Neural cell (in vitro differentiated cells): Measurements from ENCODE around the gene KREMEN1. TPM values are rescaled to one million over a fixed set of nuclear protein-coding genes. Genes with fewer than 3 reads are reported as not detected.

ENCODE experiments used
- H2AFZ ChIP-seq: fragments of 200-600, 300-800 bp; sonication (generic), shearing (Covaris generic); 2 replicates; pipeline ENCODE4 v1.6.0; 2014; ENCODE audit warnings: low read depth, mild to moderate bottlenecking, antibody characterized with exemption, low read length, moderate library complexity
- H3F3A ChIP-seq: fragments of 200-600 bp; shearing (Covaris generic); 2 replicates; pipeline ENCODE4 v1.6.1; 2016; ENCODE audit warnings: mild to moderate bottlenecking, moderate library complexity, mixed read lengths, antibody characterized with exemption, low read length; ENCODE audit not compliant: insufficient read depth, poor library complexity, severe bottlenecking
- H3K27ac ChIP-seq: fragments of 200-600, 300-800 bp; sonication (generic), shearing (Covaris generic); 2 replicates; pipeline ENCODE4 v1.5.1; 2014; ENCODE audit warnings: mild to moderate bottlenecking, low read length, moderate library complexity
- H3K27me3 ChIP-seq: fragments of 300-800, 200-600 bp; sonication (generic), shearing (Covaris generic); 2 replicates; pipeline ENCODE4 v1.6.0; 2014; ENCODE audit warnings: mild to moderate bottlenecking, low read depth, low read length, moderate library complexity; ENCODE audit not compliant: insufficient read depth
- H3K36me3 ChIP-seq: fragments of 300-800, 200-600 bp; sonication (generic), shearing (Covaris generic); 2 replicates; pipeline ENCODE4 v1.5.1; 2014; ENCODE audit warnings: mild to moderate bottlenecking, antibody characterized with exemption, low read length, moderate library complexity; ENCODE audit not compliant: insufficient read depth
- H3K4me2 ChIP-seq: fragments of 300-800, 200-600 bp; sonication (generic), shearing (Covaris generic); 2 replicates; pipeline ENCODE4 v1.6.0; 2014; ENCODE audit warnings: mild to moderate bottlenecking, low read length
- H3K4me3 ChIP-seq: fragments of 300-800, 200-600 bp; sonication (generic), shearing (Covaris generic); 2 replicates; pipeline ENCODE4 v1.5.1; 2014; ENCODE audit warnings: mild to moderate bottlenecking, low read length, moderate library complexity
- H3K79me2 ChIP-seq: fragments of 200-600 bp; shearing (Covaris generic); replicated peaks from 2 replicates; pipeline ENCODE4 v1.6.0; 2014; ENCODE audit warnings: mild to moderate bottlenecking, low read length, moderate library complexity; ENCODE audit not compliant: insufficient read depth
- H3K9ac ChIP-seq: fragments of 300-800, 200-600 bp; sonication (generic), shearing (Covaris generic); 2 replicates; pipeline ENCODE4 v1.6.1; 2016; ENCODE audit warnings: mild to moderate bottlenecking, low read length, mixed read lengths
- H3K9me2 ChIP-seq: fragments of 200-600 bp; shearing (Covaris generic); 2 replicates; pipeline ENCODE4 v1.6.1; 2016; ENCODE audit warnings: mild to moderate bottlenecking, low read length, mixed read lengths; ENCODE audit not compliant: insufficient read depth
- H3K9me3 ChIP-seq: fragments of 200-600, 300-800 bp; sonication (generic), shearing (Covaris generic); 2 replicates; pipeline ENCODE4 v1.6.1; 2016; ENCODE audit warnings: mild to moderate bottlenecking, mixed run types, low read length, moderate library complexity, mixed read lengths
- H4K20me1 ChIP-seq: fragments of 200-600 bp; shearing (Covaris generic); 2 replicates; pipeline ENCODE4 v1.6.1; 2016; ENCODE audit warnings: mild to moderate bottlenecking, mixed run types; ENCODE audit not compliant: insufficient read depth
- EP300 ChIP-seq: fragments of 450-650 bp; conservative IDR thresholded peaks from 2 replicates; pipeline ENCODE4 v1.6.1; 2014; ENCODE audit warnings: antibody characterized with exemption, mild to moderate bottlenecking, moderate library complexity; ENCODE audit not compliant: poor library complexity, severe bottlenecking
- EZH2 ChIP-seq: fragments of 200-600, 300-800 bp; shearing (Covaris generic), sonication (generic); IDR thresholded peaks from 2 replicates; pipeline ENCODE4 v1.6.1; 2014; ENCODE audit warnings: antibody characterized with exemption, low read length, borderline replicate concordance, mild to moderate bottlenecking; ENCODE audit not compliant: insufficient read depth, poor library complexity, severe bottlenecking
- MXI1 ChIP-seq: fragments of 450-650 bp; conservative IDR thresholded peaks from 2 replicates; pipeline ENCODE4 v1.6.1; 2014; ENCODE audit warnings: antibody characterized with exemption, mild to moderate bottlenecking; ENCODE audit not compliant: poor library complexity, severe bottlenecking
- POLR2AphosphoS5 ChIP-seq: IDR thresholded peaks from 2 replicates; pipeline ENCODE4 v1.6.1; 2012
- RAD21 ChIP-seq: fragments of 450-650 bp; conservative IDR thresholded peaks from 2 replicates; pipeline ENCODE4 v1.6.1; 2014; ENCODE audit warnings: antibody characterized with exemption, mild to moderate bottlenecking, moderate library complexity
- SMC3 ChIP-seq: fragments of 450-650 bp; conservative IDR thresholded peaks from 2 replicates; pipeline ENCODE4 v1.6.1; 2014; ENCODE audit warnings: antibody characterized with exemption, mild to moderate bottlenecking, moderate library complexity; ENCODE audit not compliant: poor library complexity
- TAF1 ChIP-seq: IDR thresholded peaks from 2 replicates; pipeline ENCODE4 v1.6.1; 2012; ENCODE audit warnings: low read depth
- polyA plus RNA-seq: library from polyadenylated mRNA; depleted of rRNA; stranded (reverse); fragments of >200 nt; gene quantifications from 2 replicates; pipeline ENCODE4 v1.2.3, GENCODE V29; 2014
- TF ChIP-seq, protein P1 (sequence below): fragments of 450-650 bp; IDR thresholded peaks from 2 replicates; pipeline ENCODE4 v1.5.1; 2014; ENCODE audit warnings: antibody characterized with exemption, mild to moderate bottlenecking, moderate library complexity; ENCODE audit not compliant: poor library complexity, severe bottlenecking
- TF ChIP-seq, protein P2 (sequence below): IDR thresholded peaks from 2 replicates; pipeline ENCODE4 v1.6.1; 2012; ENCODE audit warnings: borderline replicate concordance

Gene KREMEN1
- polyA plus RNA-seq, 1 donor from 2014 or later, result 3.3 TPM

DNA sequence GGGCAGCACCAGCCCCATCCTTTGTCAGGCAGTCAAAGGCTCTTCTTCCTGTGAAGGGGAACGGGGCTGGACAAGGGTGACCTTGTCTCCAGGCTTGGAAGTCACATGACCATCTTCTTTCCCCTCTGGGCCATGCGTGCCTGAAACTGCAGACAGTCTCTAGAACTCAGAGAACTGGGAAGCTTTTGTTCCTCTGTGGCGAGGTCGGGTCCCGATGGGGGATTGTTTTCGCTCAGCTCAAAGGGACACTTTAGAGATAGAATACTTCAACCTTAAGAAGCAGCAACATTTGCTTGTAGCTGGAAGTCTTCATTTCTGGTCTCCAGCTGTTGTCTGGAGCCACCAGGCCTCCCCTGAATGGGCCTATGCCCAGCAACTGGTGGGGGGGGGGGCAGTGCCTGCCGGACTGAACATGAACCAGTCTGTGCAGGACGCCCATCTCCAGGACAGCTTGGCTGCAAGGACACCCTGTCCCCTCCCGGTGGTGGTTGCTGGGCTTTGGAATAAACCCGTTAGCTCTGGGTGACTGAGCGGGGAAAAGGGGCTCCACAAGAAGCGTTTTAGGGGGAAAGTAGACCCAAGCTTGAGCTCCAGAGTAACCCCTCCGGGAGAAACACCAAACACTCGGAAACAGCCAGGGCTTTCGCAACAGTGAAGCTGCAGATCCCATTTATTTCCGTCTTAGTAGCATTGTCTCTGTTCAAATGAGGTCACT, 77.2 kb downstream of the KREMEN1 start:
- H3K36me3 ChIP-seq, result no peaks in the 10 kb centered on the region
- H3K4me3 ChIP-seq, result no peak overlapping the region
- no peak overlapping the region for H3K9ac ChIP-seq
- H3K9me2 ChIP-seq, result no peaks in the 10 kb centered on the region
- no peaks in the 10 kb centered on the region for H3K9me3 ChIP-seq
- H3K4me2 ChIP-seq, result no peak overlapping the region
- H3F3A ChIP-seq, result no peaks in the 10 kb centered on the region
- TF ChIP-seq RAD21 (no peak), MXI1 (no peak), EP300 (no peak), TAF1 (no peak), POLR2AphosphoS5 (no peak), SMC3 (no peak), EZH2 (no peak)
- TF ChIP-seq, protein P1, sequence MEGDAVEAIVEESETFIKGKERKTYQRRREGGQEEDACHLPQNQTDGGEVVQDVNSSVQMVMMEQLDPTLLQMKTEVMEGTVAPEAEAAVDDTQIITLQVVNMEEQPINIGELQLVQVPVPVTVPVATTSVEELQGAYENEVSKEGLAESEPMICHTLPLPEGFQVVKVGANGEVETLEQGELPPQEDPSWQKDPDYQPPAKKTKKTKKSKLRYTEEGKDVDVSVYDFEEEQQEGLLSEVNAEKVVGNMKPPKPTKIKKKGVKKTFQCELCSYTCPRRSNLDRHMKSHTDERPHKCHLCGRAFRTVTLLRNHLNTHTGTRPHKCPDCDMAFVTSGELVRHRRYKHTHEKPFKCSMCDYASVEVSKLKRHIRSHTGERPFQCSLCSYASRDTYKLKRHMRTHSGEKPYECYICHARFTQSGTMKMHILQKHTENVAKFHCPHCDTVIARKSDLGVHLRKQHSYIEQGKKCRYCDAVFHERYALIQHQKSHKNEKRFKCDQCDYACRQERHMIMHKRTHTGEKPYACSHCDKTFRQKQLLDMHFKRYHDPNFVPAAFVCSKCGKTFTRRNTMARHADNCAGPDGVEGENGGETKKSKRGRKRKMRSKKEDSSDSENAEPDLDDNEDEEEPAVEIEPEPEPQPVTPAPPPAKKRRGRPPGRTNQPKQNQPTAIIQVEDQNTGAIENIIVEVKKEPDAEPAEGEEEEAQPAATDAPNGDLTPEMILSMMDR, result no peak
- TF ChIP-seq, protein P2, sequence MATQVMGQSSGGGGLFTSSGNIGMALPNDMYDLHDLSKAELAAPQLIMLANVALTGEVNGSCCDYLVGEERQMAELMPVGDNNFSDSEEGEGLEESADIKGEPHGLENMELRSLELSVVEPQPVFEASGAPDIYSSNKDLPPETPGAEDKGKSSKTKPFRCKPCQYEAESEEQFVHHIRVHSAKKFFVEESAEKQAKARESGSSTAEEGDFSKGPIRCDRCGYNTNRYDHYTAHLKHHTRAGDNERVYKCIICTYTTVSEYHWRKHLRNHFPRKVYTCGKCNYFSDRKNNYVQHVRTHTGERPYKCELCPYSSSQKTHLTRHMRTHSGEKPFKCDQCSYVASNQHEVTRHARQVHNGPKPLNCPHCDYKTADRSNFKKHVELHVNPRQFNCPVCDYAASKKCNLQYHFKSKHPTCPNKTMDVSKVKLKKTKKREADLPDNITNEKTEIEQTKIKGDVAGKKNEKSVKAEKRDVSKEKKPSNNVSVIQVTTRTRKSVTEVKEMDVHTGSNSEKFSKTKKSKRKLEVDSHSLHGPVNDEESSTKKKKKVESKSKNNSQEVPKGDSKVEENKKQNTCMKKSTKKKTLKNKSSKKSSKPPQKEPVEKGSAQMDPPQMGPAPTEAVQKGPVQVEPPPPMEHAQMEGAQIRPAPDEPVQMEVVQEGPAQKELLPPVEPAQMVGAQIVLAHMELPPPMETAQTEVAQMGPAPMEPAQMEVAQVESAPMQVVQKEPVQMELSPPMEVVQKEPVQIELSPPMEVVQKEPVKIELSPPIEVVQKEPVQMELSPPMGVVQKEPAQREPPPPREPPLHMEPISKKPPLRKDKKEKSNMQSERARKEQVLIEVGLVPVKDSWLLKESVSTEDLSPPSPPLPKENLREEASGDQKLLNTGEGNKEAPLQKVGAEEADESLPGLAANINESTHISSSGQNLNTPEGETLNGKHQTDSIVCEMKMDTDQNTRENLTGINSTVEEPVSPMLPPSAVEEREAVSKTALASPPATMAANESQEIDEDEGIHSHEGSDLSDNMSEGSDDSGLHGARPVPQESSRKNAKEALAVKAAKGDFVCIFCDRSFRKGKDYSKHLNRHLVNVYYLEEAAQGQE, result no peak
- H4K20me1 ChIP-seq, result no peaks in the 10 kb centered on the region
- no peak overlapping the region for H3K27ac ChIP-seq
- H3K27me3 ChIP-seq, result no peaks in the 10 kb centered on the region
- H2AFZ ChIP-seq, result no peak overlapping the region
- no peaks in the 10 kb centered on the region for H3K79me2 ChIP-seq

DNA sequence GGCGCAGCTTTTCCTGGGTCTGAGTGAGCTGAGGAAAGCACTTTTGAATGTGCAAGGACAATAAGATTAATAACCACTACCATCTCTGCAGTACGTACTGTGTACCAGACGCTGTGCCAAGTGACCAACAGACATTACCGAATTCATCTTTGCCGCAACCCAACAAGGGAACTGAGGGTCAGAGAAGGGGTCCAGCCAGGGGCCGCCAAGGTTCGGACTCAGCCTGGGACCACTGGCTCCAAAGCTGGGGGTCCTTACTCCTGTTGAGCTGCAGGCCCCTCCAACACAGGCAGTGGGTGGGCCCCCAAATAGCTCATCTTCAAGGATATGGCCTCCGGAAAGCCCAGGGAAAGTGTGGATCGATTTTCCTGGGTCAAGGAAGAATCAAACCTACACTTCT, 77.9 kb downstream of the KREMEN1 start:
- H3K4me2 ChIP-seq, result no peak overlapping the region
- no peaks in the 10 kb centered on the region for H4K20me1 ChIP-seq
- no peaks in the 10 kb centered on the region for H3K9me3 ChIP-seq
- no peaks in the 10 kb centered on the region for H3F3A ChIP-seq
- TF ChIP-seq SMC3 (no peak), TAF1 (no peak), MXI1 (no peak), EP300 (no peak), RAD21 (no peak)
- H3K9ac ChIP-seq, result no peak overlapping the region
- H2AFZ ChIP-seq, result no peak overlapping the region
- no peaks in the 10 kb centered on the region for H3K9me2 ChIP-seq
- H3K79me2 ChIP-seq, result no peaks in the 10 kb centered on the region
- H3K36me3 ChIP-seq, result no peaks in the 10 kb centered on the region
- H3K4me3 ChIP-seq, result no peak overlapping the region
- no peaks in the 10 kb centered on the region for H3K27me3 ChIP-seq
- H3K27ac ChIP-seq, result no peak overlapping the region
